Glomerular visceral epithelial cell (primary cell): ENCODE measurements around the gene BTBD9.
"Not testable (repeated sequence)": the region's sequence is repeated elsewhere in the genome, so short reads cannot be mapped to it uniquely, and the experiment has no call there.

Source experiments
- DNase-seq: peaks from one replicate; pipeline ENCODE4 v3.0.0-alpha.2; 2016; ENCODE audit errors: extremely low spot score

BTBD9 gene

DNA sequence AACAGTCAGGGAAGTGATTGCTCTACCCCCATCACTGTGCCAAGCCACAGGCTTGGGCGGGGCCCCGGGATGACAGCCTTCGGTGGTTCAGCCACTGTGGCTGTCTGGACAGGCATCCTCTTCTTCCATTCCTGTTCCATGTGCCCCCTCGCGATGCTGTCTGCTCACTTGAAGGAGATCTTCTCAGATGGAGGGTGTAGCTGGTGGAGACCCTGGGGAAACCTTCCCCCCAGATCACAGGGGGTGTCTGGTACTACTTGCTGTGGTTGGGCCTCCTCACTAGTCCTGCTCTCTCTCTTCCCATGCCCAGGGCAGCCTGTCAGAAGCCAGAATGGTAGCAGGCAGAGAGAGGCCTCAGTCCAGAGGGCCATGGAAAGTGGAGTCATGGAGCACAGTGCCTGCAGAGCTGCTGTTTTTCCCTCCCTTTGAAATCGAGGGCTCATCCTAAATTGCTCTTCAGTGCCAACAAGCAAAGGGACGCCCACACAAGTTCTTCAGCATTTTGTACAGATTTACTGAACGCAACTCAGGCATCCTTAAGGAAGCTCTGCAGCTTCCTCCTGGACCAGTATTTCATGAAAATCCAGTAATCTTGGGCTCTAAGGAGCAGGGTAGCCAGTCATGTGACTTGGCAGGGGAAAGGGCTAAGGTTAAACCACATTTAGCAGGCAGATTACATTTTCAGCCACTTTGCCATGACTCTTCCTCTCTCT lies 493.6 kb downstream of the BTBD9 start:
- no peak for DNase-seq

- DNase-seq, result no peak
These were observed 495.3 kb downstream of the BTBD9 start for GRCh38 chr6:38144365-38144945.

DNA sequence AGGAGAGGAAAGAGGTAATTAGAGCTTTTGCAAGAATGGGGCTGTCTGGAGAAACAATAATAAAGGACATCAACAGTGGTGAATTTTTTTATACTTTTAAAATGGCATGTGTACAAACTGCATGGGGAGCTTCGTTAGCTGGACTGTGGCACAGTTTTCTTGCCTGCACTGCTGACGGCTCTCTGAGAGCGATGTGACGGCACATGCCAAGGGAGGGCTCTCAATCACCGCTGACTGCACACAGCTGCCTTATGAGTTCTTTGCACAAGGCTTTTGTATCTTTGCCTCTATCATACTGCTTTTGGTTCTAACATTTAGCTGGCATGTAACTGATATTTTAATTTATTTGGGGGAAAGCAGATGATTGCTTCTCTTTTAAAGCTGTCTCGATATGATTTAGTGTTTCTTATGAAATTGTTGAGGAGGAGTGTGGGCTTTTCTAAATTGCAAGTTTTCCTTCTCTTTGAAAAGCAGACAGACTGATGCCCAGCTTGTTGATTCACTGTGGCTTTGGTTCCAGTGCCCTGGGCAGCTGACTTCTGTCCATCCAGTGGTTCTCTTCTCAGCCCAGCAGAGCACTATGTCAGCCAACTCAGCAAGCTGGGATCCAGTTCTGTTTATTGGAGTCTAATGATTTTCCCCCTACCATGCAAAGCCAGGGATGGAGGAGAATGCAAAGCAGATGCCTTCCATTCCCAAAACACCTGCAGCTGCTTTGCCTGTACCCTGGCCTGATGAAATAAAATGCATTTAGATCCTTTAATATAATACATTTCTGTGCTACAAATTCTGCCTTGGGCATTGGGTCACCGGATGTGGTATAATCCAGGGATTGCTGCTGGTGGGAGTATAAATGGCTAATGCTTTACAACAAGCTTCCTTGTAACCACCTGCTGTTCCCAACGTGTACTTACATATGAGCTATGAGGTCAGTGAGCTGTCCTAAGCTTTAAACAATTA lies 496.3 kb downstream of the BTBD9 start:
- no peak for DNase-seq

DNA sequence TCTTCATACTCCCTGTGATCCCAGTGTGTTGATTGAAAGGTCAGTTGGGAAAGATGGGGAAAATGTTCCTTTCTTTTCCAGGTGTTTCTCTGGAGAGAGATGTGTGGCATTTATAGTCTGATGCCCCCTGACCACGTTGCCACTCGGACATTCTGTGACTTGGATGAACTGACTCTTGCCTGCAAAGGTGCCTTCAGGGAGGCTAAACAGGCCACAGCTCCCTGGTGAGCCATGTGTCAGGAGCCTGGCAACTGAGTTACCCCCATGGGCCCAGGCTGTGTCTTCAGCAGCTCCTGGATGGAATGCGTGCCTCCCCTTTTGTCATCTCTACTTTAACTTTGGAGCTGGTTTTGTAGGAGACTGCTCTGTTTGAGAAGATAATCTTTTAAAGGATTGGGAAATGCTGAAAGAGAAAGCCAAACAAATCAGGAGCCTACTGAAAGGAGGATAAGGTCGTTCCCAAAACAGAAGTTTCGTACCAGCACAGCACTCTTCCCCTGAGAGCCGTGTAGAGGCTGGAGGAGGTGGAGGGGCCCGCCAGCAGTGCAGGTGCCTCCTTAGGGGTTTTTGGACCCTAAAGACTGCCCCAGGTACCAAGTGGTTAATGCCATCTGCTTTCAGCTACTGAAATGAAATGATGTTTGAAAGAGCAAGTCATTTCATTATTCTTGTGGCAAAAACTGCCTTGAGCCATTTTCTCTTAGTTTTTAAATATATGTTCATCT lies 497.4 kb downstream of the BTBD9 start:
- no peak for DNase-seq

DNA sequence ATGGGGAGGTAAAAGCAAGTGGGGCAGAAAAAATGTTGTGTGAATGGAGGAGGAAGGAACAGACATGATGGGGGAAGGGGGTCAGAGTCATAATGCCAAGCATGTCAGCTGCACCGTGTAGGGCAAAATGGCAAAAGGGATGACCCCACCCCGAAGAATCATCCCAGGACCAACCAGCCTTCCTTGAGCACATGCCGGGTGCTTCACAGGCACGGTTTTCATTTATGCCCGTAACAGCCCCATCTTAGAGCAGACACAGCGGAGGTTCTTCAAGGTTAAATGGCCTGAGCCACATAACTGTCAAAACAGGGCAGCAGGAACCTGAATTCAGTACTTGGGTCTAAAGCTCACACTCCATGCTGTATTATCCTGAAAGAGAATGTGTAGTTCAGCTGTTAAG lies 498.0 kb downstream of the BTBD9 start:
- DNase-seq, result no peak

DNA sequence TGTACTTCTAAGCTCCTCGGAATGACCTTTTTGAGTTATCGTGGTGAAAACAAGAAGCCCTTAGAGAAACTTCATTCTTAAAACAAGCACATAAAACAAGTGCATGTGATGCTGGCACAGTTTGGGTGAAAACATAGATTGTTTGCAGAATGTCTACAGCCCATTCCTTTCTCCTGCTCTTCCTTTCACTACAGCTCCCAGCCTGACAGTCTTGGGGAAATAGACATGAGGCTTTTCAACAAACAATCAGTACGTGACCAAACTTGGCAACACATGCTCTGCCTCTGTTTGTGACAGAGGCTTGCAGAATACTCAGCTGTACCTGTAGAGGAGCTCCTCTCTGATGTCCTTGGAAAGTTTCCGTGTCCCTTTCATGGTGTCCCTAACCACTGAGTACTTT lies 498.6 kb downstream of the BTBD9 start:
- no peak for DNase-seq

DNA sequence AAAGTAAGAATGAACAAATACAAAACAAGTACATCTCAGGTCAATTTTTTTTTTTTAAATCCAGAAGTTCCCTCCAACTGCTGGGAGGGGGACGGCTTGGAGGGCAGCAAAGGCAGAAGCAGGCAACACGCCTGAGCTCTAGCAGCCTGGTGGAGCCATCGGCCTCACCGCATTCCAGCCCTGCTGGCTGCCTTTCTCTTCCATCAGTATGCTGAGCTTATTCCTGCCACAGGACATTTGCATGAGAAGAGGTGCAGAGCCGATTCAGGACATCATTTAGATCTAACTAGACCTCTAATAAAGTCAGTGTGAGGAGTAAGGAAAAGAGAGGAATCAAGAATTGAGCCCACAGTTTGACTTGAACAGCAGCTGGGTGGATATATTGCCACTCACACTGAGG lies 501.4 kb downstream of the BTBD9 start:
- no peak for DNase-seq

DNA sequence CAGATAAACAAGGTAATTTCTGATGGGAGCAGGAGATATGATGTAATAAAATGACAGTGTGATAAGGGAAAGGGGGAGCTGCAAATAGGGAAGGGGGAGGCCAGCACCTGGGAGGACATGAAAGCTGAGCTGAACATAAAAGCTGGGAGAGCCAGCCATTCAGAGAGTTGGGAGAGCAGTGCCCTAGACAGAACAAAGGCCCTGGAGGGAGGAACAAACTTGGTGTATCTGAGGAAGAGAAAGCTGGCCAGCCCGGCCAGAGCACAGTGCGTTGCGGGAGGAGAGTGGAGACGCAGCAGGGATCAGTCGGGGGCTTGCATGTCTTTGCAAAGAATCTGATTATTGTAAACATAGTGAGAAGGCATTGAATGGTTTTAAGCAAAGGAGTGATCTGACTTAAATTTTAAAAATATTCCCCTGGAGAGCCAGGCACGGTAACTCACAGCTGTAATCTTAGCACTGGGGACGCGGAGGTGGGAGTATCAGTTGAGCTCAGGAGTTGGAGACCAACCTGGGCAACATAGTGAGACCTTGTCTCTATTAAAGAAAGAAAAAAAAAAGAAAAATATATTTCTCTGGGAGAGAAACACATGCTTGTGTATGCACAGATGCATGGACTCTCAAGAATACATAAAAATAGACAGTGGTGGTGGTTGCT lies 502.0 kb downstream of the BTBD9 start:
- no peak for DNase-seq

GRCh38 chr6:38136547-38136946 lies 503.2 kb downstream of the BTBD9 start:
- DNase-seq, result no peak

GRCh38 chr6:38134704-38135088 lies 505.0 kb downstream of the BTBD9 start:
- no peak for DNase-seq

- no peak for DNase-seq
These were observed 505.6 kb downstream of the BTBD9 start for GRCh38 chr6:38133932-38134703.

DNA sequence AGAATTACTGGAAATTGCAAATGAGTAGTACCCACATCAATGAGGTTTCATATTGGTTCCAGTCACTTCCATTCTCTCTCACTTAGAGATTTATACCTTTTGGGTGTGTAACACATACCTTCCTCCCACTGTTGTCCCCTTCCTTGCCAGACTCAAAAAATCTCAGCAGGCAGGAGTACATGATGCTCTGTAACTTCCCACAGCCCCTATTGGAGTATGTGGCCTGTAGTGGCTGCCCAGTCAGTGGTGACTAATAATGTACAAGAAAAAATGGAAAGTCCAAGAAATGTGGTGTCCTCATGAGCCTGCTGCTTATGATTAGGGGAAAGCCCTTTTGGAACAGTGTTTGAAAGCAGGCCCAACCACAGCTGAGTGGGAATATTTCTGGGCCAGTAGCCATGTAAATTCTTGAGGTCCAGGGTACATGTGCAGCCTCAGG lies 508.2 kb downstream of the BTBD9 start:
- DNase-seq, result peak; percentile 86

GRCh38 chr6:38127284-38127683 lies 512.4 kb downstream of the BTBD9 start:
- DNase-seq, result no peak

DNA sequence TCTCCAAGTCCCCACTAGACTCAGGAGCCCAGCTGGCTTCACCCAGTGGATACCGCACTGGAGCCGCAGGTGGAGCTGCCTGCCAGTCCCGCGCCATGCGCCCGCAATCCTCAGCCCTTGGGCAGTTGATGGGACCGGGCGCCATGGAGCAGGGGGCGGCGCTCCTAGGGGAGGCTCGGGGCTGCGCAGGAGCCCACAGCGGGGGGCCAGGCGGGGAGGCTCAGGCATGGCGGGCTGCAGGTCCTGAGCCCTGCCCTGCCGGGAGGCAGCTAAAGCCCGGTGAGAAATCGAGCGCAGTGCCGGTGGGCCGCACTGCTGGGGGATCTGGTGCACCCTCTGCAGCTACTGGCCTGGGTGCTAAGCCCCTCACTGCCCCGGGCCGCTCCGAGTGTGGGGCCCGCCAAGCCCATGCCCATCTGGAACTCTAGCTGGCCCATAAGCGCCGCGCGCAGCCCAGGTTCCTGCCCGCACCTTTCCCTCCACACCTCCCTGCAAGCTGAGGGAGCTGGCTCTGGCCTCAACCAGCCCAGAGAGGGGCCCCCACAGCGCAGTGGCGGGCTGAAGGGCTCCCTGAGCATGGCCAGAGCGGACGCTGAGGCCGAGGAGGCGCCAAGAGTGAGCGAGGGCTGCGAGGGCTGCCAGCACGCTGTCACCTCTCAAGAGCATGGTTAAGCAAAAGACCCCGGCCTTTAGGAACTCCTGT lies 515.4 kb downstream of the BTBD9 start:
- not testable (repeated sequence) for DNase-seq

DNA sequence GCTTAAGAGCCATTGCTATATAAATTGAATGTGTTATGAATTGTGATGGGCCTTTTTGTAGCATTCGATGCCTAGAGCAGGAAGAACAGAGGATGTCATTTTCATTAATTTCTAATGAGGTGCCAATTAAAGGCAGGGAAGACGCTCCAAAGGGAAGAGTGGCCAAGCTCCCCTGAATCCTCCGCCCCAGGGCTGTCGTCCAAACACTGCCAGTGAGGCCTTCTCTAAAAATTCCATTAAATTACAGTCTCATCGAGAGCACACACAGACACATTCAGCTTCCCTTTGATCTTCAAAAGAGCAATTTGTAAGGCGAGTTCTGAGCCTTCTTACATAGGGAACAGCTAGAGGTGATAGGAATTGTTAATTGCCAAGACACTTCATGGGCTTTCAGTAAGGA lies 520.2 kb downstream of the BTBD9 start:
- DNase-seq, result no peak

GRCh38 chr6:38118791-38119365 lies 520.9 kb downstream of the BTBD9 start:
- no peak for DNase-seq
